HepG2 (cell line): Measurements from ENCODE around the gene ZMYND10. TPM values are rescaled to one million over a fixed set of nuclear protein-coding genes. Genes with fewer than 3 reads are reported as not detected.

Source experiments
- ATAC-seq: fragments of 200-7000 bp; cut with Tn5 transposase; 3 replicates; pipeline ENCODE4 v1.9.1; 2020; ENCODE audit warnings: mild to moderate bottlenecking, moderate library complexity
- BruUV-seq: library from RNA; stranded (reverse); fragments of 400-500 nt; replicated peaks from 2 replicates; lab custom pipeline; 2021; lab: Mats Ljungman, UMichigan
- CTCF ChIA-PET: fragments of 300-600 bp; formaldehyde crosslinking; extraction: SDS; loops from one replicate; lab custom pipeline; 2021; ENCODE audit warnings: low total read pairs, inconsistent platforms, low intra/inter-chr PET ratio; lab: Yijun Ruan, JAX
- POLR2A ChIA-PET: fragments of 350-600 bp; sonication (Branson Sonifier 250); formaldehyde crosslinking; loops from one replicate; lab custom pipeline; 2020; ENCODE audit warnings: antibody characterized with exemption, inconsistent platforms; lab: Yijun Ruan, JAX
- DNase-seq: peaks from one replicate; pipeline ENCODE4 v3.0.0-alpha.2; 2015; ENCODE audit warnings: low spot score
- FAIRE-seq: peaks from 3 replicates; lab custom pipeline; 2011; peaks lifted over from hg19 to GRCh38; lab: Jason Lieb, UNC
- H2AFZ ChIP-seq: one replicate; pipeline ENCODE4 v1.6.1; 2011; ENCODE audit warnings: low read length, inconsistent platforms
- H3K27ac ChIP-seq: fragments of 300-600 bp; 3 replicates; pipeline ENCODE4 v1.8.0; 2011; ENCODE audit warnings: mixed run types, mild to moderate bottlenecking, mixed read lengths, low read length, inconsistent platforms; ENCODE audit not compliant: insufficient read depth; ENCODE audit errors: extremely low read length
- H3K27me3 ChIP-seq, 2 experiments: fragments of 200-600 bp in 1 of 2; 2 replicates in 1 of 2; 3 replicates in 1 of 2; pipeline versions ENCODE4 v1.6.0 to v1.8.0; 2011; ENCODE audit warnings: low read length in 2 of 2, mild to moderate bottlenecking in 2 of 2, moderate library complexity in 2 of 2, inconsistent platforms in 1 of 2; ENCODE audit not compliant: insufficient read depth in 2 of 2, control insufficient read depth in 1 of 2
- H3K36me3 ChIP-seq, 2 experiments: fragments of 200-600 bp in 1 of 2; replicated peaks in 1 of 2; 2 replicates in 1 of 2; 3 replicates in 1 of 2; pipeline versions ENCODE4 v1.5.1 to v1.8.0; 2011; ENCODE audit warnings: low read length in 2 of 2, inconsistent platforms in 1 of 2; ENCODE audit not compliant: insufficient read depth in 2 of 2, control insufficient read depth in 1 of 2
- H3K4me1 ChIP-seq: 2 replicates; pipeline ENCODE4 v1.5.1; 2012; ENCODE audit warnings: low read length, inconsistent platforms; ENCODE audit not compliant: insufficient read depth
- H3K4me2 ChIP-seq: 2 replicates; pipeline ENCODE4 v1.6.0; 2011; ENCODE audit warnings: low read depth, low read length, inconsistent platforms
- H3K4me3 ChIP-seq, 3 experiments: fragments of 200-600 bp in 1 of 3; sonication (generic), shearing (Covaris generic) in 1 of 3; replicated peaks in 1 of 3; 2 replicates each; pipeline ENCODE4 v1.5.1; 2011 to 2016; ENCODE audit warnings: low read length in 3 of 3, inconsistent platforms in 2 of 3, low read depth in 2 of 3, mild to moderate bottlenecking in 2 of 3, control low read depth in 1 of 3, mixed read lengths in 1 of 3; ENCODE audit not compliant: insufficient read depth in 1 of 3
- H3K79me2 ChIP-seq: one replicate; pipeline ENCODE4 v1.6.1; 2011; ENCODE audit warnings: low read length, inconsistent platforms; ENCODE audit not compliant: insufficient read depth
- H3K9ac ChIP-seq: 2 replicates; pipeline ENCODE4 v1.6.0; 2011; ENCODE audit warnings: mild to moderate bottlenecking, low read depth, low read length, inconsistent platforms; ENCODE audit not compliant: insufficient read depth
- H3K9me3 ChIP-seq: 2 replicates; pipeline ENCODE4 v1.5.1; 2012; ENCODE audit warnings: mild to moderate bottlenecking, low read length
- H4K20me1 ChIP-seq: 2 replicates; pipeline ENCODE4 v1.6.0; 2011; ENCODE audit warnings: inconsistent platforms, mild to moderate bottlenecking, low read length, moderate library complexity; ENCODE audit not compliant: insufficient read depth
- ARNTL ChIP-seq: sonication (generic); formaldehyde crosslinking; IDR thresholded peaks from 2 replicates; pipeline ENCODE4 v1.4.0; 2020; ENCODE audit warnings: mild to moderate bottlenecking, missing genetic modification reagents
- EEA1 ChIP-seq: sonication (generic); formaldehyde crosslinking; IDR thresholded peaks from 2 replicates; pipeline ENCODE4 v1.5.1; 2020; ENCODE audit warnings: mild to moderate bottlenecking, missing genetic modification reagents, borderline replicate concordance
- HDAC1 ChIP-seq: sonication (generic); formaldehyde crosslinking; IDR thresholded peaks from 2 replicates; pipeline ENCODE4 v1.5.1; 2020; ENCODE audit warnings: mild to moderate bottlenecking, missing genetic modification reagents
- HMG20B ChIP-seq: conservative IDR thresholded peaks from 2 replicates; pipeline ENCODE4 v1.6.1; 2016; ENCODE audit warnings: missing genetic modification reagents, missing compliant biosample characterization
- KLF9 ChIP-seq: IDR thresholded peaks from 2 replicates; pipeline ENCODE4 v1.6.1; 2016; ENCODE audit warnings: low read depth
- LCORL ChIP-seq, 2 experiments: fragments of 450-650 bp in 1 of 2; sonication (generic) in 1 of 2; formaldehyde crosslinking in 1 of 2; IDR thresholded peaks; 2 replicates each; pipeline versions ENCODE4 v1.5.0 to v1.6.1; 2017 to 2020; ENCODE audit warnings: antibody characterized with exemption in 1 of 2, missing genetic modification reagents in 1 of 2
- MED13 ChIP-seq: sonication (generic); formaldehyde crosslinking; IDR thresholded peaks from 2 replicates; pipeline ENCODE4 v1.5.0; 2020; ENCODE audit warnings: missing genetic modification reagents
- NFIC ChIP-seq: IDR thresholded peaks from 2 replicates; pipeline ENCODE4 v1.6.1; 2012; ENCODE audit warnings: mild to moderate bottlenecking, low read length, inconsistent platforms
- POLR2G ChIP-seq: fragments of 200-400 bp; formaldehyde crosslinking; IDR thresholded peaks from 2 replicates; pipeline ENCODE4 v1.6.1; 2018; ENCODE audit warnings: mild to moderate bottlenecking, low read depth, low read length, moderate library complexity
- SAP130 ChIP-seq: IDR thresholded peaks from 2 replicates; pipeline ENCODE4 v1.6.1; 2016; ENCODE audit warnings: low read depth
- SYNCRIP ChIP-seq: fragments of 200-400 bp; formaldehyde crosslinking; IDR thresholded peaks from 2 replicates; pipeline ENCODE4 v1.6.1; 2018; ENCODE audit warnings: mild to moderate bottlenecking, low read depth, low read length; ENCODE audit not compliant: insufficient read depth
- ZBTB21 ChIP-seq: sonication (generic); formaldehyde crosslinking; IDR thresholded peaks from 2 replicates; pipeline ENCODE4 v1.4.0; 2020; ENCODE audit warnings: missing genetic modification reagents
- ZNF263 ChIP-seq: sonication (generic); formaldehyde crosslinking; IDR thresholded peaks from 2 replicates; pipeline ENCODE4 v1.4.0; 2020; ENCODE audit warnings: missing genetic modification reagents
- ZNF383 ChIP-seq: sonication (generic); formaldehyde crosslinking; IDR thresholded peaks from 2 replicates; pipeline ENCODE4 v1.4.0; 2020; ENCODE audit warnings: missing genetic modification reagents, mild to moderate bottlenecking, borderline replicate concordance
- ZNF543 ChIP-seq: sonication (generic); formaldehyde crosslinking; IDR thresholded peaks from 2 replicates; pipeline ENCODE4 v1.4.0; 2020; ENCODE audit warnings: mild to moderate bottlenecking, missing genetic modification reagents
- WGBS: methylation state at CpG from one replicate; pipeline ENCODE4 v1.1.6; 2017; ENCODE audit warnings: low lambda C conversion rate; 5-methylcytosine and 5-hydroxymethylcytosine counted together
- in situ Hi-C: cut with HindIII; loops from 2 replicates; pipeline ENCODE4 v1.10.0; 2017; ENCODE audit warnings: low pct_unique_long_range_greater_than_20kb; ENCODE audit not compliant: extremely low pct_ligation_motif_present
- intact Hi-C: fragments of 100-400 bp; cut with micrococcal nuclease; formaldehyde crosslinking; loops from one replicate; pipeline ENCODE4 v1.10.0; 2022; ENCODE audit not compliant: unreplicated experiment
- polyA plus RNA-seq, 8 experiments: library from polyadenylated mRNA; depleted of rRNA in 3 of 8; stranded (reverse) in 7 of 8; unstranded in 1 of 8; fragments of >200 nt; fragmentation: Illumina TruSeq in 4 of 8; extraction: Trizol in 4 of 8; gene quantifications; 2 replicates each; pipeline versions ENCODE4 v1.2.1 to v1.2.3, GENCODE V29; 2011 to 2016; ENCODE audit warnings: low read depth in 4 of 8, missing spikeins in 1 of 8, mixed read lengths in 1 of 8; ENCODE audit not compliant: insufficient read depth in 1 of 8
- total RNA-seq, 5 experiments: library from RNA; depleted of rRNA; stranded (reverse); fragments of >200 nt; fragmentation: Illumina TruSeq; extraction: Trizol; gene quantifications; 2 replicates each; pipeline ENCODE4 v1.2.3, GENCODE V29; 2016; ENCODE audit warnings: low read depth in 1 of 5
- TF ChIP-seq, protein P1 (sequence below): sonication (generic); formaldehyde crosslinking; conservative IDR thresholded peaks from 2 replicates; pipeline ENCODE4 v1.8.1; 2023; ENCODE audit warnings: missing genetic modification reagents
- TF ChIP-seq, protein P2 (sequence below): IDR thresholded peaks from 2 replicates; pipeline ENCODE4 v1.6.1; 2012; ENCODE audit warnings: inconsistent platforms
- TF ChIP-seq, protein P3 (sequence below): sonication (generic); formaldehyde crosslinking; IDR thresholded peaks from 2 replicates; pipeline ENCODE4 v1.8.0; 2022; ENCODE audit warnings: mild to moderate bottlenecking, missing genetic modification reagents, moderate library complexity

The ZMYND10 gene
- total and polyA plus RNA-seq, 2 of the 13 experiments (the other 11 are each of a cell fraction or from before 2014, with no cell fraction given) = 0.60 to 0.74 TPM

DNA sequence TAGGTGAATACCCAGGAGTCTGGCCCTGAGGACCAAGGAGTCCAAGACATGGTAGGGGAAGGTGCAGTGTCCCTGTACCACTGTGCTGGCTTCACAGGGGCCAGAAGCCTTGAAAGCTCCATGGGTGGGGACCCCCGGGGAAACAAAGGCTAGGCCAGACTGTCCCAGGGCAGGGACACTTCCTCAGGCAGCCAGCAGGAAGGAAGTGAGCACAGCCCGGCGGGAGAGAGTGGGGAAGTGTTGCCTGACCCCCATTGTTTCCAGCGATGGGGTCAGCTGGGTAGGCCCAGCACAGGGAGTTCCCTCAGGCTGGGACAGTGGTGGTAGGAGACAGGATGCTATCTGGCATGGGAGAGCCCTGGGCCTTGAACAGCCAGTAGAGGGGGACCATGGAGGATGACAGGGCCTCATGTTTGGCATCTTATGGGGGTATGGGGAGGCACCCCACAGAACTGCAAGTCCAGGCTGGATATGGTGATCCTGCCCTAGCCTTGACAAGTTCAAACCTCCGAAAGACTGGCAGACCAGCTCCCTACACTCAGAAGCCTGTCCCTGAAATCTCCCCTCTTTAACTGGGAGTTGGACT is 21.8 kb downstream of the ZMYND10 start (continued):
- TF ChIP-seq, protein P1, sequence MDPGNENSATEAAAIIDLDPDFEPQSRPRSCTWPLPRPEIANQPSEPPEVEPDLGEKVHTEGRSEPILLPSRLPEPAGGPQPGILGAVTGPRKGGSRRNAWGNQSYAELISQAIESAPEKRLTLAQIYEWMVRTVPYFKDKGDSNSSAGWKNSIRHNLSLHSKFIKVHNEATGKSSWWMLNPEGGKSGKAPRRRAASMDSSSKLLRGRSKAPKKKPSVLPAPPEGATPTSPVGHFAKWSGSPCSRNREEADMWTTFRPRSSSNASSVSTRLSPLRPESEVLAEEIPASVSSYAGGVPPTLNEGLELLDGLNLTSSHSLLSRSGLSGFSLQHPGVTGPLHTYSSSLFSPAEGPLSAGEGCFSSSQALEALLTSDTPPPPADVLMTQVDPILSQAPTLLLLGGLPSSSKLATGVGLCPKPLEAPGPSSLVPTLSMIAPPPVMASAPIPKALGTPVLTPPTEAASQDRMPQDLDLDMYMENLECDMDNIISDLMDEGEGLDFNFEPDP (CRISPR knock-in tag) = 0 out of 2 replicates have a peak, but pooled peaks have one; percentile 54
- TF ChIP-seq SYNCRIP (no peak), HMG20B (CRISPR knock-in tag) (no peak), LCORL (IDR thresholded peaks at IDR 0.05) (no peak), LCORL (CRISPR knock-in tag; IDR thresholded peaks at IDR 0.05) (no peak), KLF9 (CRISPR knock-in tag) (no peak), NFIC (no peak)

DNA sequence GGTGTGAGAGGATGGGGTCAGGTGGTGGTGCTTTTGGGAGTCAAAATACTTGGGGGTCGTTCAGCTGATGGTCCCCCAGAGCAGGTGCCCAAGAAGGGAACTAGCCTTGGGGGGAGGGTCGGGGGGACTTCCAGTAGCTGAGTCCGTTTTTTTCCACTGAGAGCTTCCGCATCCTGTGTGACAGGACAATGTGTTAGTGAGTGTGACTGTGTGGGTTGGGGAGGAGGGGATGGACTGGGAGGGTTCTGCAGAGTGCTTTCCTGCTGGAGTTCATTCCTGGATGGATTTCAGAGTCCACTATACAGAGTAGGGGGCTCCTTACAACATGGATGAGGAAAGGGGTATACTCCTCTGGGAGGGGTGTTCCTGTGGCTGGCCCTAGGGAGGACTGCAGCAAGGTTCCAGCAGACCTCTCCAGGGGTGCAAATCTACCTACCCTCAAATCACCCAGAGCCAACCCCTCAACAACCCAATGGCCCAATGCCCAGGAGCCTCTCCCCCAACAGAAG is 22.4 kb downstream of the ZMYND10 start:
- peak overlapping the region; percentile 99 for H3K9ac ChIP-seq
- DNase-seq (no peak), ATAC-seq (no peak), FAIRE-seq (peak; percentile 44)
- H3K4me2 ChIP-seq = peak overlapping the region; percentile 94
- H3K36me3 ChIP-seq = peaks cover 7 to 26% of the 10 kb centered on the region in 2 experiments
- BruUV-seq = no TSS peak
- ChIA-PET CTCF (interaction anchor here (2.3 kb wide), 1 partner anchor 20 kb away, joined by 15 read pairs; the partner anchor contains the start of gene HYAL1), POLR2A (interaction anchor here (0.7 to 13.0 kb wide), 7 partner anchors 13 to 60 kb away, joined by 3 to 222 read pairs (median 11); partner anchors contain the start of genes CYB561D2, HYAL1, HYAL3 and IFRD2)
- WGBS = 56% methylated on average over 4 of the region's 4 CpGs
- no peaks in the 10 kb centered on the region; a peak in 1 of 5 replicates for H3K27me3 ChIP-seq
- H3K4me1 ChIP-seq = peaks cover 71% of the 10 kb centered on the region
- in situ Hi-C loops = loop anchor here (5.0 kb wide), 1 partner anchor 61 kb away; no protein-coding TSS in a partner anchor
- peak overlapping the region in 1 of 3 experiments; percentile 91; a peak in 1 of 6 replicates for H3K4me3 ChIP-seq
- intact Hi-C loops = no loop called here
- H2AFZ ChIP-seq = no peak overlapping the region
- no peaks in the 10 kb centered on the region for H4K20me1 ChIP-seq
- peak overlapping the region; percentile 100 for H3K27ac ChIP-seq
- TF ChIP-seq ZNF543 (0 out of 2 replicates have a peak, but pooled peaks have one; percentile 10), ZBTB21 (CRISPR knock-in tag) (no peak), EEA1 (CRISPR knock-in tag) (no peak), SAP130 (peak; percentile 56), ZNF263 (CRISPR knock-in tag) (peak; percentile 48; the same call in 1 of the 2 replicates), POLR2G (0 out of 2 replicates have a peak, but pooled peaks have one; percentile 13), ZNF383 (0 out of 2 replicates have a peak, but pooled peaks have one; percentile 3), HDAC1 (CRISPR knock-in tag) (0 out of 2 replicates have a peak, but pooled peaks have one; percentile 10), ARNTL (CRISPR knock-in tag) (0 out of 2 replicates have a peak, but pooled peaks have one; percentile 18), MED13 (0 out of 2 replicates have a peak, but pooled peaks have one; percentile 34)
- TF ChIP-seq, protein P2, sequence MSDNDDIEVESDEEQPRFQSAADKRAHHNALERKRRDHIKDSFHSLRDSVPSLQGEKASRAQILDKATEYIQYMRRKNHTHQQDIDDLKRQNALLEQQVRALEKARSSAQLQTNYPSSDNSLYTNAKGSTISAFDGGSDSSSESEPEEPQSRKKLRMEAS = 0 out of 2 replicates have a peak, but pooled peaks have one; percentile 17
- TF ChIP-seq, protein P3, sequence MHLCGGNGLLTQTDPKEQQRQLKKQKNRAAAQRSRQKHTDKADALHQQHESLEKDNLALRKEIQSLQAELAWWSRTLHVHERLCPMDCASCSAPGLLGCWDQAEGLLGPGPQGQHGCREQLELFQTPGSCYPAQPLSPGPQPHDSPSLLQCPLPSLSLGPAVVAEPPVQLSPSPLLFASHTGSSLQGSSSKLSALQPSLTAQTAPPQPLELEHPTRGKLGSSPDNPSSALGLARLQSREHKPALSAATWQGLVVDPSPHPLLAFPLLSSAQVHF (CRISPR knock-in tag) = no peak
- no peaks in the 10 kb centered on the region for H3K9me3 ChIP-seq
- peaks cover 38% of the 10 kb centered on the region for H3K79me2 ChIP-seq
